Germinal center (tissue), 1 donor: ENCODE measurements around the gene MAGI1.
A peak's percentile ranks its signal among the peaks of the same experiment; 100 is the strongest.

ENCODE experiments used
- DNase-seq: peaks from one replicate; pipeline ENCODE4 v3.0.0; 2012; ENCODE audit warnings: mixed read lengths, low spot score

Gene MAGI1

GRCh38 chr3:65350801-65351476 is 687.8 kb downstream of the MAGI1 start:
- DNase-seq, result no peak

GRCh38 chr3:65348398-65348995 is 690.2 kb downstream of the MAGI1 start:
- DNase-seq, result no peak

- DNase-seq, result no peak
Measured at GRCh38 chr3:65347166-65347565, 691.6 kb downstream of the MAGI1 start.

- no peak for DNase-seq
Measured at GRCh38 chr3:65344846-65345245, 693.9 kb downstream of the MAGI1 start.

- DNase-seq, result no peak
Measured at GRCh38 chr3:65344444-65344843, 694.3 kb downstream of the MAGI1 start.

- no peak for DNase-seq
Measured at GRCh38 chr3:65343736-65344135, 695.0 kb downstream of the MAGI1 start.

GRCh38 chr3:65343026-65343425 is 695.7 kb downstream of the MAGI1 start:
- no peak for DNase-seq

GRCh38 chr3:65342084-65342683 is 696.5 kb downstream of the MAGI1 start:
- peak; percentile 5 for DNase-seq

- no peak for DNase-seq
Measured at GRCh38 chr3:65339192-65339740, 699.5 kb downstream of the MAGI1 start.

GRCh38 chr3:65338571-65338970 is 700.1 kb downstream of the MAGI1 start:
- DNase-seq, result no peak

GRCh38 chr3:65335587-65335986 is 703.1 kb downstream of the MAGI1 start:
- DNase-seq, result no peak

- no peak for DNase-seq
Measured at GRCh38 chr3:65334045-65334665, 704.6 kb downstream of the MAGI1 start.

GRCh38 chr3:65331730-65332129 is 707.0 kb downstream of the MAGI1 start:
- no peak for DNase-seq

- DNase-seq, result no peak
Measured at GRCh38 chr3:65330072-65330471, 708.6 kb downstream of the MAGI1 start.

- DNase-seq, result no peak
Measured at GRCh38 chr3:65328148-65328547, 710.6 kb downstream of the MAGI1 start.

- DNase-seq, result no peak
Measured at GRCh38 chr3:65326574-65326973, 712.1 kb downstream of the MAGI1 start.

- DNase-seq, result no peak
Measured at GRCh38 chr3:65322910-65323309, 715.8 kb downstream of the MAGI1 start.

- no peak for DNase-seq
Measured at GRCh38 chr3:65318231-65318630, 720.5 kb downstream of the MAGI1 start.

- DNase-seq, result no peak
Measured at GRCh38 chr3:65314916-65315315, 723.8 kb downstream of the MAGI1 start.

- DNase-seq, result no peak
Measured at GRCh38 chr3:65314269-65314668, 724.4 kb downstream of the MAGI1 start.

GRCh38 chr3:65313666-65314065 is 725.1 kb downstream of the MAGI1 start:
- DNase-seq, result no peak

- no peak for DNase-seq
Measured at GRCh38 chr3:65305836-65306235, 732.9 kb downstream of the MAGI1 start.
